Astrocyte of the cerebellum (primary cell): ENCODE results near the gene NFIA.

Source experiments
- DNase-seq: peaks from one replicate; pipeline ENCODE4 v3.0.0-alpha.2; 2011; ENCODE audit warnings: low read depth
- H3K4me3 ChIP-seq: 2 replicates; pipeline ENCODE4 v1.5.1; 2011; ENCODE audit warnings: mild to moderate bottlenecking, low read depth, low read length, moderate library complexity
- CTCF ChIP-seq: IDR thresholded peaks from 2 replicates; pipeline ENCODE4 v1.5.1; 2012; ENCODE audit warnings: low read length, low read depth, moderate library complexity, mild to moderate bottlenecking; ENCODE audit errors: missing control alignments
- in situ Hi-C: cut with HindIII; loops from 2 replicates; pipeline ENCODE4 v1.10.0; 2017; ENCODE audit warnings: low sequenced_read_pairs

Gene NFIA

GRCh38 chr1:61222240-61222639 lies 139.9 kb downstream of the NFIA start:
- in situ Hi-C loops = no loop called here
- no peak for DNase-seq
- H3K4me3 ChIP-seq = no peak overlapping the region
- TF ChIP-seq CTCF = no peak

GRCh38 chr1:61223140-61223539 lies 140.8 kb downstream of the NFIA start:
- in situ Hi-C loops = no loop called here
- no peak for TF ChIP-seq CTCF
- DNase-seq = no peak
- no peak overlapping the region for H3K4me3 ChIP-seq

- TF ChIP-seq CTCF = no peak
- DNase-seq = no peak
- no peak overlapping the region for H3K4me3 ChIP-seq
- in situ Hi-C loops = no loop called here
Measured at GRCh38 chr1:61224609-61225008, 142.2 kb downstream of the NFIA start.

- DNase-seq = no peak
- H3K4me3 ChIP-seq = no peak overlapping the region
- TF ChIP-seq CTCF = no peak
- in situ Hi-C loops = no loop called here
Measured at GRCh38 chr1:61225478-61225877, 143.1 kb downstream of the NFIA start.

- in situ Hi-C loops = no loop called here
- no peak overlapping the region for H3K4me3 ChIP-seq
- no peak for DNase-seq
- no peak for TF ChIP-seq CTCF
Measured at GRCh38 chr1:61226791-61227567, 144.6 kb downstream of the NFIA start.

GRCh38 chr1:61227857-61228550 lies 145.6 kb downstream of the NFIA start:
- in situ Hi-C loops = no loop called here
- H3K4me3 ChIP-seq = no peak overlapping the region
- DNase-seq = no peak
- TF ChIP-seq CTCF = no peak
